ENCODE measurements around the gene POU6F1. TPM values are rescaled to one million over a fixed set of nuclear protein-coding genes. Genes with fewer than 3 reads are reported as not detected.

The POU6F1 gene
- total RNA-seq, 1 donor = 3.2 TPM

GRCh38 chr12:51172515-51173431 is 45.1 kb downstream of the POU6F1 start, which contains the start of gene TFCP2:
Gene TFCP2 (minus strand): TSS chr12:51173135. CDS start chr12:51172422, 713 bp downstream.
- peak; percentile 81 to 97 (median 96) for DNase-seq (ENCODE audit: low read depth in 2 of 3, low spot score in 2 of 3)

GRCh38 chr12:51171884-51172514 is 45.9 kb downstream of the POU6F1 start:
- DNase-seq (ENCODE audit: low read depth in 2 of 3, low spot score in 2 of 3) = peak; percentile 5 to 13 (median 7)

- DNase-seq (ENCODE audit: low read depth in 2 of 3, low spot score in 2 of 3) = no peak
Measured at GRCh38 chr12:51163795-51164194, 54.1 kb downstream of the POU6F1 start.

GRCh38 chr12:51162217-51162616 is 55.6 kb downstream of the POU6F1 start:
- DNase-seq (ENCODE audit: low read depth in 2 of 3, low spot score in 2 of 3) = no peak

GRCh38 chr12:51160814-51161459 is 56.9 kb downstream of the POU6F1 start:
- DNase-seq (ENCODE audit: low read depth in 2 of 3, low spot score in 2 of 3) = peak in 1 of 3 donors; percentile 9

GRCh38 chr12:51156245-51156765 is 61.6 kb downstream of the POU6F1 start:
- DNase-seq (ENCODE audit: low read depth in 2 of 3, low spot score in 2 of 3) = no peak

- no peak for DNase-seq (ENCODE audit: low read depth in 2 of 3, low spot score in 2 of 3)
Measured at GRCh38 chr12:51152953-51153352, 64.9 kb downstream of the POU6F1 start.

GRCh38 chr12:51150777-51151176 is 67.1 kb downstream of the POU6F1 start:
- no peak for DNase-seq (ENCODE audit: low read depth in 2 of 3, low spot score in 2 of 3)

- DNase-seq (ENCODE audit: low read depth in 2 of 3, low spot score in 2 of 3) = no peak
Measured at GRCh38 chr12:51147309-51147708, 70.6 kb downstream of the POU6F1 start.

GRCh38 chr12:51139292-51139844 is 78.5 kb downstream of the POU6F1 start:
- no peak for DNase-seq (ENCODE audit: low read depth in 2 of 3, low spot score in 2 of 3)

Small RNA genes lying within 50 kb of the gene (small RNA-seq; reads per million reads assigned to genes)
- gene RF00019 = not detected
- not detected for gene RNU6-199P

Other genes starting within 250 kb of the POU6F1 start
- 51.4 TPM for gene SLC11A2, start 191.7 kb downstream of the POU6F1 start, total RNA-seq
- gene LETMD1, start 169.7 kb downstream of the POU6F1 start, total RNA-seq = 81.9 TPM
- gene CSRNP2, start 134.5 kb downstream of the POU6F1 start, total RNA-seq = 7.3 TPM
- 10.8 TPM for gene TFCP2, start 44.9 kb downstream of the POU6F1 start, total RNA-seq
- 378 TPM for gene DAZAP2, start 20.8 kb upstream of the POU6F1 start, total RNA-seq
- gene SMAGP, start 52.4 kb upstream of the POU6F1 start, total RNA-seq = 2.4 TPM
- 36.1 TPM for gene BIN2, start 106.1 kb upstream of the POU6F1 start, total RNA-seq
- gene CELA1, start 128.6 kb upstream of the POU6F1 start, total RNA-seq = not detected
- 34.2 TPM for gene GALNT6, start 173.3 kb upstream of the POU6F1 start, total RNA-seq
- 5.1 TPM for gene SLC4A8, start 206.8 kb upstream of the POU6F1 start, total RNA-seq

All from hematopoietic multipotent progenitor cell (in vitro differentiated cells).